WTC11 (cell line): ENCODE data around the gene FAM53C. TPM values are rescaled to one million over a fixed set of nuclear protein-coding genes. Genes with fewer than 3 reads are reported as not detected.

ENCODE experiments used
- ATAC-seq: fragments of 200-7000 bp; cut with Tn5 transposase; 2 replicates; pipeline ENCODE4 v1.10.0; 2021; ENCODE audit warnings: mild to moderate bottlenecking, moderate library complexity
- CTCF ChIA-PET: fragments of 300-600 bp; sonication (Branson Sonifier 250); formaldehyde crosslinking; loops from one replicate; lab custom pipeline; 2021; ENCODE audit warnings: antibody characterized with exemption; lab: Charles Lee
- POLR2A ChIA-PET: fragments of 350-600 bp; sonication (Branson Sonifier 250); formaldehyde crosslinking; loops from one replicate; lab custom pipeline; 2021; ENCODE audit warnings: antibody characterized with exemption; lab: Charles Lee
- DNase-seq: peaks from one replicate; pipeline ENCODE4 v3.0.0; 2021; ENCODE audit warnings: low spot score
- H3K27ac Mint-ChIP-seq: 2 replicates; pipeline ENCODE4 v1.8.0; 2021; ENCODE audit warnings: mixed read lengths
- H3K27me3 Mint-ChIP-seq: 2 replicates; pipeline ENCODE4 v1.8.0; 2021; ENCODE audit warnings: low read depth, mild to moderate bottlenecking, moderate library complexity, mixed read lengths
- H3K36me3 Mint-ChIP-seq: 2 replicates; pipeline ENCODE4 v1.8.0; 2021; ENCODE audit warnings: mixed read lengths
- H3K4me1 Mint-ChIP-seq: 2 replicates; pipeline ENCODE4 v1.8.0; 2022; ENCODE audit warnings: mixed read lengths
- H3K4me3 Mint-ChIP-seq: 2 replicates; pipeline ENCODE4 v1.8.0; 2021; ENCODE audit warnings: mild to moderate bottlenecking, moderate library complexity, mixed read lengths
- H3K9me3 Mint-ChIP-seq: 2 replicates; pipeline ENCODE4 v1.8.0; 2021; ENCODE audit warnings: mixed read lengths
- ATF1 ChIP-seq: sonication (generic); formaldehyde crosslinking; IDR thresholded peaks from 2 replicates; pipeline ENCODE4 v1.8.1; 2023; ENCODE audit warnings: mild to moderate bottlenecking, moderate library complexity, missing genetic modification reagents
- CBFB ChIP-seq: sonication (generic); formaldehyde crosslinking; IDR thresholded peaks from 2 replicates; pipeline ENCODE4 v1.8.1; 2022; ENCODE audit warnings: mild to moderate bottlenecking, low read depth, missing genetic modification reagents
- CDX4 ChIP-seq: fragments of 250-450 bp; sonication (Bioruptor Pico); IDR thresholded peaks from 2 replicates; pipeline ENCODE4 v1.9.0; 2021; ENCODE audit warnings: moderate library complexity, mild to moderate bottlenecking, inconsistent platforms, borderline replicate concordance
- CREB1 ChIP-seq: sonication (generic); formaldehyde crosslinking; IDR thresholded peaks from 2 replicates; pipeline ENCODE4 v1.8.0; 2023; ENCODE audit warnings: mild to moderate bottlenecking, missing genetic modification reagents
- ERG ChIP-seq: fragments of 250-450 bp; sonication (Bioruptor Pico); IDR thresholded peaks from 2 replicates; pipeline ENCODE4 v1.8.0; 2021; ENCODE audit warnings: mild to moderate bottlenecking
- HMGA2 ChIP-seq: fragments of 250-450 bp; sonication (Bioruptor Pico); IDR thresholded peaks from 2 replicates; pipeline ENCODE4 v1.4.0; 2021; ENCODE audit warnings: mild to moderate bottlenecking, moderate library complexity
- IRF2 ChIP-seq: sonication (generic); formaldehyde crosslinking; IDR thresholded peaks from 2 replicates; pipeline ENCODE4 v1.8.0; 2022; ENCODE audit warnings: low read depth, missing genetic modification reagents, borderline replicate concordance
- MAX ChIP-seq: sonication (generic); formaldehyde crosslinking; IDR thresholded peaks from 2 replicates; pipeline ENCODE4 v1.8.0; 2022; ENCODE audit warnings: mild to moderate bottlenecking, missing genetic modification reagents
- MLX ChIP-seq: sonication (generic); formaldehyde crosslinking; IDR thresholded peaks from 2 replicates; pipeline ENCODE4 v1.8.1; 2023; ENCODE audit warnings: mild to moderate bottlenecking, missing genetic modification reagents, moderate library complexity
- MXD4 ChIP-seq: fragments of 250-450 bp; sonication (Bioruptor Pico); IDR thresholded peaks from 2 replicates; pipeline ENCODE4 v1.8.0; 2021; ENCODE audit warnings: mild to moderate bottlenecking, moderate library complexity, borderline replicate concordance
- MYBL2 ChIP-seq: sonication (generic); formaldehyde crosslinking; IDR thresholded peaks from 2 replicates; pipeline ENCODE4 v1.8.1; 2023; ENCODE audit warnings: mild to moderate bottlenecking, moderate library complexity, missing genetic modification reagents
- NFE2L1 ChIP-seq: sonication (generic); formaldehyde crosslinking; IDR thresholded peaks from 2 replicates; pipeline ENCODE4 v1.8.1; 2023; ENCODE audit warnings: missing genetic modification reagents
- NFYB ChIP-seq: sonication (generic); formaldehyde crosslinking; conservative IDR thresholded peaks from 2 replicates; pipeline ENCODE4 v1.8.0; 2022; ENCODE audit warnings: low read depth, missing genetic modification reagents
- OVOL2 ChIP-seq: fragments of 250-450 bp; sonication (Bioruptor Pico); IDR thresholded peaks from 2 replicates; pipeline ENCODE4 v1.9.0; 2021; ENCODE audit warnings: mild to moderate bottlenecking, borderline replicate concordance
- PRRX2 ChIP-seq: fragments of 250-450 bp; sonication (Bioruptor Pico); IDR thresholded peaks from 2 replicates; pipeline ENCODE4 v1.8.0; 2021; ENCODE audit warnings: mild to moderate bottlenecking
- TCF7 ChIP-seq: sonication (generic); formaldehyde crosslinking; IDR thresholded peaks from 2 replicates; pipeline ENCODE4 v1.8.0; 2022; ENCODE audit warnings: mild to moderate bottlenecking, low read depth, missing genetic modification reagents, moderate library complexity
- TP53 ChIP-seq: sonication (generic); formaldehyde crosslinking; IDR thresholded peaks from 2 replicates; pipeline ENCODE4 v1.8.1; 2023; ENCODE audit warnings: mild to moderate bottlenecking, missing genetic modification reagents
- ZBTB21 ChIP-seq: sonication (generic); formaldehyde crosslinking; IDR thresholded peaks from 2 replicates; pipeline ENCODE4 v1.8.1; 2023; ENCODE audit warnings: mild to moderate bottlenecking, missing genetic modification reagents, borderline replicate concordance
- ZNF121 ChIP-seq: sonication (generic); formaldehyde crosslinking; IDR thresholded peaks from 2 replicates; pipeline ENCODE4 v1.8.0; 2023; ENCODE audit warnings: missing genetic modification reagents
- ZNF219 ChIP-seq: sonication (generic); formaldehyde crosslinking; IDR thresholded peaks from 2 replicates; pipeline ENCODE4 v1.8.0; 2023; ENCODE audit warnings: missing genetic modification reagents, mild to moderate bottlenecking, borderline replicate concordance
- ZNF396 ChIP-seq: fragments of 250-450 bp; sonication (Bioruptor Pico); IDR thresholded peaks from 2 replicates; pipeline ENCODE4 v1.8.0; 2021; ENCODE audit warnings: mild to moderate bottlenecking, moderate library complexity, borderline replicate concordance
- ZNF416 ChIP-seq: fragments of 250-450 bp; sonication (Bioruptor Pico); IDR thresholded peaks from 2 replicates; pipeline ENCODE4 v1.9.0; 2021; ENCODE audit warnings: mild to moderate bottlenecking, inconsistent platforms
- ZNF512 ChIP-seq: sonication (generic); formaldehyde crosslinking; IDR thresholded peaks from 2 replicates; pipeline ENCODE4 v1.8.1; 2022; ENCODE audit warnings: missing genetic modification reagents, borderline replicate concordance
- ZNF671 ChIP-seq: fragments of 250-450 bp; sonication (Bioruptor Pico); IDR thresholded peaks from 2 replicates; pipeline ENCODE4 v1.8.0; 2021; ENCODE audit warnings: mild to moderate bottlenecking
- total RNA-seq: library from RNA; stranded (reverse); gene quantifications from 3 replicates; pipeline ENCODE4 v1.2.3, GENCODE V29; 2021
- TF ChIP-seq, protein P1 (sequence below): fragments of 250-450 bp; sonication (Bioruptor Pico); IDR thresholded peaks from 2 replicates; pipeline ENCODE4 v1.9.0; 2021; ENCODE audit warnings: mild to moderate bottlenecking
- TF ChIP-seq, protein P2 (sequence below): sonication (generic); formaldehyde crosslinking; IDR thresholded peaks from 2 replicates; pipeline ENCODE4 v1.8.1; 2023; ENCODE audit warnings: mild to moderate bottlenecking, moderate library complexity, missing genetic modification reagents

The FAM53C gene
- total RNA-seq, 1 experiment from 2014 or later = 51.3 TPM

DNA sequence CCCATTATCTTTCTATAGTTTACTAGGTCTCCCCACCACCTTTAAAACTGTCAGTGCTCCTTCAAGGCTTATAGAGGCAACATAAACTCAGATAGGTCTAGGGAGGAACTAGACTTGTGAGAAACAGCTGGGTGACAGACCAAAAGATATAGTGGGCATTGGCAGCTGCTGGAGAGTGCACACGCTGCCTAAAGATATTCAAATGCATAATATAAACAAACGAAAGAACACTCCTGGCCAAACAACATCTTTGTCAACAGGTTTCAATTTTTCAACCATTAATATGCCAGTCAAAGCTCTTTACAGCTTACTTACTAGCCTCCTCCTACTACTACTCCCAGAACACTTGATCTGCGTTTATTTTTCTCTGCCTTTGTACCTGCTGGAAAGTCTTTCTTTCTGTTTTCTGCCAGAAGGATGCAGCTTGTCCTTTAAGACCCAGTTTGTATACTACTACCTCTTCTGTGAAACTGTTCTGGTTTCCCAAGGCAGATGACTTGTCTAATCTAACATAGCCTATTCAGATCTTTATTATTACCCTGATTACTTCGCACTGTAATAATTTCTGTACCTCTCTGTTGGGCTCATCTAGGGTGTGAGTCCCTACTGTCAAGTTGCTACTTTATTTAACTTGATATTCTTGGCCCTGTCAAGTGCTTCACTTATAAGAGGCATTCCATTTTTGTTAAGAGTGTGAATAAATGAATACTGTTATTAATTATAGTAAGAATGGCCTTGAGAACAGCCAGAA is 28.7 kb downstream of the FAM53C start:
- Mint-ChIP-seq H3K4me1 (peaks cover 5% of the 10 kb centered on the region), H3K27me3 (no peaks in the 10 kb centered on the region), H3K9me3 (no peaks in the 10 kb centered on the region), H3K4me3 (no peak overlapping the region), H3K36me3 (no peaks in the 10 kb centered on the region), H3K27ac (no peak overlapping the region; the same call in 1 of the 2 replicates)
- ChIA-PET CTCF (interaction anchor here (0.6 to 7.7 kb wide), 2 partner anchors 13 to 141 kb away, joined by 3 to 69 read pairs; partner anchors contain the start of gene KDM3B), POLR2A (no interaction called here)
- ATAC-seq (no peak), DNase-seq (no peak)
- no peak for TF ChIP-seq IRF2 (CRISPR knock-in tag)
- TF ChIP-seq MAX (CRISPR knock-in tag) = no peak
- TF ChIP-seq, protein P1, sequence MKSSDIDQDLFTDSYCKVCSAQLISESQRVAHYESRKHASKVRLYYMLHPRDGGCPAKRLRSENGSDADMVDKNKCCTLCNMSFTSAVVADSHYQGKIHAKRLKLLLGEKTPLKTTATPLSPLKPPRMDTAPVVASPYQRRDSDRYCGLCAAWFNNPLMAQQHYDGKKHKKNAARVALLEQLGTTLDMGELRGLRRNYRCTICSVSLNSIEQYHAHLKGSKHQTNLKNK (CRISPR knock-in tag) = no peak
- no peak for TF ChIP-seq MYBL2
- no peak for TF ChIP-seq HMGA2
- TF ChIP-seq MXD4 (CRISPR knock-in tag) = no peak
- TF ChIP-seq NFE2L1 (CRISPR knock-in tag) = no peak
- no peak for TF ChIP-seq CBFB (CRISPR knock-in tag)
- no peak for TF ChIP-seq NFYB (CRISPR knock-in tag)
- TF ChIP-seq, protein P2, sequence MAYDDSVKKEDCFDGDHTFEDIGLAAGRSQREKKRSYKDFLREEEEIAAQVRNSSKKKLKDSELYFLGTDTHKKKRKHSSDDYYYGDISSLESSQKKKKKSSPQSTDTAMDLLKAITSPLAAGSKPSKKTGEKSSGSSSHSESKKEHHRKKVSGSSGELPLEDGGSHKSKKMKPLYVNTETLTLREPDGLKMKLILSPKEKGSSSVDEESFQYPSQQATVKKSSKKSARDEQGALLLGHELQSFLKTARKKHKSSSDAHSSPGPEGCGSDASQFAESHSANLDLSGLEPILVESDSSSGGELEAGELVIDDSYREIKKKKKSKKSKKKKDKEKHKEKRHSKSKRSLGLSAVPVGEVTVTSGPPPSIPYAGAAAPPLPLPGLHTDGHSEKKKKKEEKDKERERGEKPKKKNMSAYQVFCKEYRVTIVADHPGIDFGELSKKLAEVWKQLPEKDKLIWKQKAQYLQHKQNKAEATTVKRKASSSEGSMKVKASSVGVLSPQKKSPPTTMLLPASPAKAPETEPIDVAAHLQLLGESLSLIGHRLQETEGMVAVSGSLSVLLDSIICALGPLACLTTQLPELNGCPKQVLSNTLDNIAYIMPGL = no peak
- TF ChIP-seq ZNF396 (CRISPR knock-in tag) = no peak
- no peak for TF ChIP-seq PRRX2 (CRISPR knock-in tag)
- no peak for TF ChIP-seq ZBTB21 (CRISPR knock-in tag)

DNA sequence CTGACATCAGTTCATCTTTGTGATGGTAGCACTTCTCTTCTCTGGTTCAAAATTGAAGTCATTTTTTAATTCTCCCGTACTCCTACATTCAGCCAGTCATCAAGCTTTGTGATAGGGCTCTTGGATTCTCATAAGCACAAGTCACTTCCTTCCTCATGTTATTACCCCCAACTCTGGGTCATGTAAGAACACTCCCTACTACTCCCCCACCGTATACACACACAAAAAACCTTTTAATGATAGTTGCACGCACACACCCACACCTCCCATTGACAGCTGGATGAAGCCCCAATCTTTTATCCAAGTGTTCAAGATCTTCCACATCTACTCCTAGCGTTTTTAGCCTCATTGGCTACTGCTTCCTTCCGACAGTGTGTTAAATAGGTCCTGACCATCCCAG is 31.2 kb downstream of the FAM53C start:
- ChIA-PET POLR2A (no interaction called here), CTCF (interaction anchor here (1.3 to 7.7 kb wide), 2 partner anchors 16 to 81 kb away, joined by 4 to 69 read pairs; partner anchors contain the start of gene KDM3B)
- TF ChIP-seq NFE2L1 (CRISPR knock-in tag) (no peak), ZNF512 (CRISPR knock-in tag) (no peak), ZNF416 (CRISPR knock-in tag) (no peak), CDX4 (CRISPR knock-in tag) (no peak), TP53 (CRISPR knock-in tag) (no peak), ATF1 (no peak), ERG (CRISPR knock-in tag) (no peak), ZNF219 (CRISPR knock-in tag) (no peak), TCF7 (CRISPR knock-in tag) (no peak), ZNF671 (CRISPR knock-in tag) (no peak), CREB1 (CRISPR knock-in tag) (no peak), ZNF121 (CRISPR knock-in tag) (no peak), OVOL2 (no peak), CBFB (CRISPR knock-in tag) (no peak), MLX (CRISPR knock-in tag) (no peak)
- H3K27ac Mint-ChIP-seq = peak overlapping the region; percentile 58
- H3K4me1 Mint-ChIP-seq = peaks cover 4% of the 10 kb centered on the region
- ATAC-seq (no peak), DNase-seq (no peak)
- peaks cover 10% of the 10 kb centered on the region for H3K36me3 Mint-ChIP-seq
- no peaks in the 10 kb centered on the region for H3K9me3 Mint-ChIP-seq
- no peak overlapping the region for H3K4me3 Mint-ChIP-seq
- no peaks in the 10 kb centered on the region for H3K27me3 Mint-ChIP-seq
